ENCODE results near the gene STK11.
"Not testable (repeated sequence)": the region's sequence is repeated elsewhere in the genome, so short reads cannot be mapped to it uniquely, and the experiment has no call there.

Gene STK11

DNA sequence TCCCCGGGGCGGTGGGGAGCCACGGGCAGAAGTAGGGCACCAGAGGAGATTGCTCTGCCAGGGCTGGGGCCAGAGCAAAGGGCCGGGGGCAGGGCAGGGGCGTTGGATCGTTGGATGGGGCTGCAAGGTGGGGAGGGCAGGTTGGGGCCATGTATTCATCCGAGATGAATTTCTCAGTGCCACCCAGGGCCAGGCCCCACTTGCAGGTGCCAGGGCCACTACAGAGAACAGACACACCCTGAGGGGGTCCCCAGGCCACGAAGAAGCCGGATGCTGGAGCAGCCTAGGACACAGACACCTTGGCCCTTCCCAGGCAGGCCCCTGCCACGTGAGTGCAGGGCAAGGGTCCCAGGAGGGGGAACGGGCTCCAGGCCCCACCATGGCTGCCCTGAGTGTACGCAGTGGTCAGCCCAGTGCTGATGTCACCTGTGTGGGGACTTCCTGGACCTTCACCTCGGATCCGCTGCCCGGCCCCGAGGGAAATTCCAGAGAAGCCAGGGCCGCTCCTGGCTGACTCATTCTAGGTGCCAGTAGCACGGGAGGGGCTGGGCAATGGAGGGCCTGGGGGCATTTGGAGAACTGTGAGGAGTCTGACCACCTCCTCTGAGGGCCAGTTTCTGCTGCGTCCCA is 21.9 kb upstream of the STK11 start:
- H3K9ac ChIP-seq (ENCODE audit: low read depth, low read length), result no peak overlapping the region
- no peaks in the 10 kb centered on the region for H3K27me3 ChIP-seq (ENCODE audit: control insufficient read depth, insufficient read depth, low read length)
- peaks cover 6% of the 10 kb centered on the region; the same call in 1 of the 2 replicates for H3K4me1 ChIP-seq (ENCODE audit: control insufficient read depth, insufficient read depth, low read length)
- no peaks in the 10 kb centered on the region for H3K9me3 ChIP-seq (ENCODE audit: control insufficient read depth, insufficient read depth, low read length)
- no peaks in the 10 kb centered on the region for H3K36me3 ChIP-seq (ENCODE audit: control insufficient read depth, insufficient read depth, low read length)
- peak overlapping the region; percentile 42 for H3K27ac ChIP-seq (ENCODE audit: low read depth, low read length)
- no peak overlapping the region for H3K4me3 ChIP-seq (ENCODE audit: low read depth, low read length)

- Histone ChIP-seq H3K9me3 (ENCODE audit: control insufficient read depth, insufficient read depth, low read length) (no peaks in the 10 kb centered on the region), H3K36me3 (ENCODE audit: control insufficient read depth, insufficient read depth, low read length) (no peaks in the 10 kb centered on the region), H3K4me1 (ENCODE audit: control insufficient read depth, insufficient read depth, low read length) (no peaks in the 10 kb centered on the region), H3K27ac (ENCODE audit: low read depth, low read length) (peak overlapping the region; percentile 56), H3K9ac (ENCODE audit: low read depth, low read length) (no peak overlapping the region), H3K4me3 (ENCODE audit: low read depth, low read length) (no peak overlapping the region), H3K27me3 (ENCODE audit: control insufficient read depth, insufficient read depth, low read length) (no peaks in the 10 kb centered on the region)
These were observed 16.2 kb upstream of the STK11 start for GRCh38 chr19:1189419-1189818.

DNA sequence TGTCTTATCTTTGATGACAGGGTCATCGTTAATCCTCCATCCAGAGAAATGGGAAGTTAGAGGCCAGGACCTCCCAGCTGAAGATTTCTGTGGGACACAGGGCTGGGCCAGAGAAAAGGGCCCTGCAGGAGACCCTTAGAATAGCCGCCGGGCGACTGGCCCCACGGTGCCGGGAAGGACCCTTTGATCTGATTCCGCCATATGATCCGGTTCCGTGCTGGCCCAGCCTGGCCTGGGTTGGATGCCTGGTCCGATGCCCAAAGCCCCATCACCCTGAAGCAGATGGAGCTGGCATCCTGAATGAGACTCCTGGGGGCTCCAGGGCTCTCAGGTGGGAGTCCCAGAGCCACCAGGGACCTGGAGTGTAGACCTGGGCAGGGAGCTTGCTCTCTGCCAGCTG is 6.0 kb upstream of the STK11 start:
- Histone ChIP-seq H3K36me3 (ENCODE audit: control insufficient read depth, insufficient read depth, low read length) (no peaks in the 10 kb centered on the region), H3K9me3 (ENCODE audit: control insufficient read depth, insufficient read depth, low read length) (no peaks in the 10 kb centered on the region), H3K27me3 (ENCODE audit: control insufficient read depth, insufficient read depth, low read length) (no peaks in the 10 kb centered on the region), H3K4me1 (ENCODE audit: control insufficient read depth, insufficient read depth, low read length) (no peaks in the 10 kb centered on the region), H3K4me3 (ENCODE audit: low read depth, low read length) (no peak overlapping the region), H3K27ac (ENCODE audit: low read depth, low read length) (no peak overlapping the region), H3K9ac (ENCODE audit: low read depth, low read length) (no peak overlapping the region)

DNA sequence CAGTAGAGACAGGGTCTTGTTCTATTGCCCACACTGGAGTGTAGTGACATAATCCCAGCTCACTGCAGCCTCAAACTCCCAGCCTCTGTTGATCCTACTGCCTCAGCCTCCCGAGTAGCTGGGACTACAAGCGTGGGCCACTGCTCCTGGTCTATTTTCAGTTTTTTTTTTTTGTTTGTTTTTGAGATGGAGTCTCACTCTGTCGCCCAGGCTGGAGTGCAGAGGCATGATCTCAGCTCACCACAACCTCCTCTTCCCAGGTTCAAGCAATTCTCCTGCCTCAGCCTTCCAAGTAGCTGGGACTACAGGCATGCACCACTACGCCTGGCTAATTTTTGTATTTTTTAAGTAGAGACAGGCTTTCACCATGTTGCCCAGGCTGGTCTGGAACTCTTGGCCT is 5.0 kb upstream of the STK11 start:
- H3K9me3 ChIP-seq (ENCODE audit: control insufficient read depth, insufficient read depth, low read length); H3K36me3 ChIP-seq (ENCODE audit: control insufficient read depth, insufficient read depth, low read length); H3K27me3 ChIP-seq (ENCODE audit: control insufficient read depth, insufficient read depth, low read length); H3K4me3 ChIP-seq (ENCODE audit: low read depth, low read length); H3K4me1 ChIP-seq (ENCODE audit: control insufficient read depth, insufficient read depth, low read length); H3K27ac ChIP-seq (ENCODE audit: low read depth, low read length); H3K9ac ChIP-seq (ENCODE audit: low read depth, low read length): not testable (repeated sequence)

DNA sequence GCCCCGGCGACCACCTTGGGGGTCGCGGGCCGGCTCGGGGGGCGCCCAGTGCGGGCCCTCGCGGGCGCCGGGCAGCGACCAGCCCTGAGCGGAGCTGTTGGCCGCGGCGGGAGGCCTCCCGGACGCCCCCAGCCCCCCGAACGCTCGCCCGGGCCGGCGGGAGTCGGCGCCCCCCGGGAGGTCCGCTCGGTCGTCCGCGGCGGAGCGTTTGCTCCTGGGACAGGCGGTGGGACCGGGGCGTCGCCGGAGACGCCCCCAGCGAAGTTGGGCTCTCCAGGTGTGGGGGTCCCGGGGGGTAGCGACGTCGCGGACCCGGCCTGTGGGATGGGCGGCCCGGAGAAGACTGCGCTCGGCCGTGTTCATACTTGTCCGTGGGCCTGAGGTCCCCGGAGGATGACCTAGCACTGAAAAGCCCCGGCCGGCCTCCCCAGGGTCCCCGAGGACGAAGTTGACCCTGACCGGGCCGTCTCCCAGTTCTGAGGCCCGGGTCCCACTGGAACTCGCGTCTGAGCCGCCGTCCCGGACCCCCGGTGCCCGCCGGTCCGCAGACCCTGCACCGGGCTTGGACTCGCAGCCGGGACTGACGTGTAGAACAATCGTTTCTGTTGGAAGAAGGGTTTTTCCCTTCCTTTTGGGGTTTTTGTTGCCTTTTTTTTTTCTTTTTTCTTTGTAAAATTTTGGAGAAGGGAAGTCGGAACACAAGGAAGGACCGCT is 729 bp downstream of the STK11 start:
- H3K9me3 ChIP-seq (ENCODE audit: control insufficient read depth, insufficient read depth, low read length), result no peaks in the 10 kb centered on the region
- no peaks in the 10 kb centered on the region for H3K27me3 ChIP-seq (ENCODE audit: control insufficient read depth, insufficient read depth, low read length)
- H3K27ac ChIP-seq (ENCODE audit: low read depth, low read length), result no peak overlapping the region
- peak overlapping the region; percentile 36; the same call in 1 of the 2 replicates for H3K9ac ChIP-seq (ENCODE audit: low read depth, low read length)
- peaks cover 6% of the 10 kb centered on the region; the same call in 1 of the 2 replicates for H3K36me3 ChIP-seq (ENCODE audit: control insufficient read depth, insufficient read depth, low read length)
- peaks cover 4% of the 10 kb centered on the region; the same call in 1 of the 2 replicates for H3K4me1 ChIP-seq (ENCODE audit: control insufficient read depth, insufficient read depth, low read length)
- H3K4me3 ChIP-seq (ENCODE audit: low read depth, low read length), result peak overlapping the region; percentile 83

DNA sequence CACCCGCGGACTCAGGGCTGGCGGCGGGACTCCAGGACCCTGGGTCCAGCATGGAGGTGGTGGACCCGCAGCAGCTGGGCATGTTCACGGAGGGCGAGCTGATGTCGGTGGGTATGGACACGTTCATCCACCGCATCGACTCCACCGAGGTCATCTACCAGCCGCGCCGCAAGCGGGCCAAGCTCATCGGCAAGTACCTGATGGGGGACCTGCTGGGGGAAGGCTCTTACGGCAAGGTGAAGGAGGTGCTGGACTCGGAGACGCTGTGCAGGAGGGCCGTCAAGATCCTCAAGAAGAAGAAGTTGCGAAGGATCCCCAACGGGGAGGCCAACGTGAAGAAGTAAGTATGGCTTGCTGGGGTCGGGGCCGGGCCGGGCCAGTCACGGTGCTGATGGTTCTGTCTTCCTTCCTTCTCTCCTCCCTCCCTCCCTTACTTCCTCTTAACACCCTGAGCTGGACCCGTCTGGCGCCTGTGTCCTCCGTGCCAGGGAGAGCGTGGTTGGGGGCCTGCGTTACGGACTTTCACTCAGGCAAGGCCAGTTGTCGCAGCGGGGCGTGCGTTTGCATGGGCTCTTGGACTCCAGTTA is 1.4 kb downstream of the STK11 start:
- Histone ChIP-seq H3K9me3 (ENCODE audit: control insufficient read depth, insufficient read depth, low read length) (no peaks in the 10 kb centered on the region), H3K4me3 (ENCODE audit: low read depth, low read length) (peak overlapping the region; percentile 83), H3K36me3 (ENCODE audit: control insufficient read depth, insufficient read depth, low read length) (peaks cover 6% of the 10 kb centered on the region; the same call in 1 of the 2 replicates), H3K27me3 (ENCODE audit: control insufficient read depth, insufficient read depth, low read length) (no peaks in the 10 kb centered on the region), H3K27ac (ENCODE audit: low read depth, low read length) (peak overlapping the region; percentile 61), H3K4me1 (ENCODE audit: control insufficient read depth, insufficient read depth, low read length) (peaks cover 4% of the 10 kb centered on the region; the same call in 1 of the 2 replicates), H3K9ac (ENCODE audit: low read depth, low read length) (0 out of 2 replicates have a peak overlapping the region, but pooled peaks have one; percentile 36)

DNA sequence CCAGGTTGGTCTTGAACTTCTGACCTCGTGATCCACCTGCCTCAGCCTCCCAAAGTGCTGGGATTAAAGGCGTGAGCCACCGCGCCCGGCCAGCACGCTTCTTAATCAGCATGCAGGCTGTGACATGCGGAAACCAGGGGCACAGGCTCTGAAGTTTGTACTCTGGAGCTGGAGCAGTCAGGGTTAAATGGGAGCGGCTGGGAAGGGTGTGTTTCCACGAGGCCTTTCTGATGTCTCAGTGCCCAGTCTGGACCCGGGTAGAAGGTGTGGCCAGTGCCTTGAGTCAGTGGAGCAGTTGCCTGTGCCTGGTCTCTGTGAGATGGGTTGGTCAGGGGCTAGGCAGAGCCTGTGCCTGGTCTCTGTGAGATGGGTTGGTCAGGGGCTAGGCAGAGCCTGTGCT is 3.3 kb downstream of the STK11 start:
- peaks cover 14% of the 10 kb centered on the region for H3K36me3 ChIP-seq (ENCODE audit: control insufficient read depth, insufficient read depth, low read length)
- not testable (repeated sequence) for H3K27ac ChIP-seq (ENCODE audit: low read depth, low read length); H3K9ac ChIP-seq (ENCODE audit: low read depth, low read length); H3K4me1 ChIP-seq (ENCODE audit: control insufficient read depth, insufficient read depth, low read length); H3K27me3 ChIP-seq (ENCODE audit: control insufficient read depth, insufficient read depth, low read length); H3K4me3 ChIP-seq (ENCODE audit: low read depth, low read length); H3K9me3 ChIP-seq (ENCODE audit: control insufficient read depth, insufficient read depth, low read length)

DNA sequence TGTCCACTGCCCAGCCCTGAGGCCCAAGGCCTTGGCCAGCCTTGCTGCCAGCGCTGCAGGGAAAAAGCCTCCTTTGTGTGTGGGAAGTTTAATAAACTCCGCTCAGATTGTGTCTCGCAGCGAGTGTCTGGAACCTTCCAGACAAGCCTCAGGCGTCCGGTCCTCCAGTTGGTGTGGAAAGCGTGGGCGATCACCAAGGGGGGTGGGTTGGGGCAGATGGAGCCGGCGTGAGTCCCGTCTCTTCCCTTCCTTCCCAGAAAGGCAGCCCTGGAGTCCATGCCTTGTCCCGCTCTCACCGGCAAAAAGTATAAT is 4.6 kb downstream of the STK11 start:
- H3K4me1 ChIP-seq (ENCODE audit: control insufficient read depth, insufficient read depth, low read length), result peaks cover 4% of the 10 kb centered on the region; the same call in 1 of the 2 replicates
- no peak overlapping the region for H3K4me3 ChIP-seq (ENCODE audit: low read depth, low read length)
- H3K27me3 ChIP-seq (ENCODE audit: control insufficient read depth, insufficient read depth, low read length), result no peaks in the 10 kb centered on the region
- peaks cover 19% of the 10 kb centered on the region for H3K36me3 ChIP-seq (ENCODE audit: control insufficient read depth, insufficient read depth, low read length)
- H3K27ac ChIP-seq (ENCODE audit: low read depth, low read length), result no peak overlapping the region
- no peak overlapping the region for H3K9ac ChIP-seq (ENCODE audit: low read depth, low read length)
- no peaks in the 10 kb centered on the region for H3K9me3 ChIP-seq (ENCODE audit: control insufficient read depth, insufficient read depth, low read length)

DNA sequence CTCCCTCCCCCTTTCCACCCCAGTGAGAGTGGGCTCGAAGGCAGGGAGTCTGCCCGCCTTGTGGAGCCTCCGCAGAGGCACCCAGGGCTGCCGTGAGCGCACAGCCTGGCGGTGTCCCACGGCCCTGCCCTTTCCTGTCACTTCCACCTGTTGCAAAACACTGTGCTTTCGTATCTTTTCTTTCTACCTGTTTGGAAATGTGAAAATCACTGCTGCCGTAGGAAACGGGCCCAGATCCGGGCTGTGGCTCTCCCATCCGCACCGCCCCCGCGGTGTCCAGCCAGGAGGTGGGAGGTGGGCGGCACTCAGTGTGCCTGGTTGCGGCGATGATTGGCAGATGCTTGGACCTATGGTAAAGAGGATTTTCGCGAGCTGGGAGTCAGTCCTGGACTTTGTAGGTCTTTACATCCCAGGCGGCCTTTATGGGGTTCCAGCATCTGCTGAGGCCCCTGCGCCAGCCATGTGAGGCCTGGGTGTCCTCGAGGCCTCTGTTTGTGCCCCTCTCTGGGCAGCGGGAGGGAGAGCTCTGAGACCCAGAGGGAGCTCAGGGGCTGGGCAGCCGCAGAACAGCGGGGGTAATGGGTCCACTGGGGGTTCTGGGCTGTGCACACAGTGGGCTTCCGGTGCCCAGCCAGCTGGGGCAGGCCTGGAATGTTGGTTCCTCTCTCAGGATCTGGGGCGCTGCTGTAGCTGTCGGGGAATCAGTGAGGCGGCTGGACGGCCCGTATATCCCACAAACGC is 6.1 kb downstream of the STK11 start:
- Histone ChIP-seq H3K9me3 (ENCODE audit: control insufficient read depth, insufficient read depth, low read length) (no peaks in the 10 kb centered on the region), H3K36me3 (ENCODE audit: control insufficient read depth, insufficient read depth, low read length) (peaks cover 19% of the 10 kb centered on the region), H3K9ac (ENCODE audit: low read depth, low read length) (no peak overlapping the region), H3K27me3 (ENCODE audit: control insufficient read depth, insufficient read depth, low read length) (no peaks in the 10 kb centered on the region), H3K27ac (ENCODE audit: low read depth, low read length) (no peak overlapping the region), H3K4me3 (ENCODE audit: low read depth, low read length) (no peak overlapping the region), H3K4me1 (ENCODE audit: control insufficient read depth, insufficient read depth, low read length) (peaks cover 4% of the 10 kb centered on the region; the same call in 1 of the 2 replicates)

- peaks cover 19% of the 10 kb centered on the region for H3K36me3 ChIP-seq (ENCODE audit: control insufficient read depth, insufficient read depth, low read length)
- no peak overlapping the region for H3K4me3 ChIP-seq (ENCODE audit: low read depth, low read length)
- no peak overlapping the region for H3K9ac ChIP-seq (ENCODE audit: low read depth, low read length)
- no peaks in the 10 kb centered on the region; the same call in 1 of the 2 replicates for H3K4me1 ChIP-seq (ENCODE audit: control insufficient read depth, insufficient read depth, low read length)
- H3K27ac ChIP-seq (ENCODE audit: low read depth, low read length), result peak overlapping the region; percentile 33
- no peaks in the 10 kb centered on the region for H3K27me3 ChIP-seq (ENCODE audit: control insufficient read depth, insufficient read depth, low read length)
- H3K9me3 ChIP-seq (ENCODE audit: control insufficient read depth, insufficient read depth, low read length), result no peaks in the 10 kb centered on the region
These were observed 8.1 kb downstream of the STK11 start for GRCh38 chr19:1213391-1214286.

Data from HUES48 (cell line).